Peyer's patch (tissue), 4 donors: ENCODE results near the gene LRRC8C. TPM values are rescaled to one million over a fixed set of nuclear protein-coding genes. Genes with fewer than 3 reads are reported as not detected.

Experiments used
- DNase-seq, 3 donors: peaks; one replicate each; pipeline ENCODE4 v3.0.0-alpha.2; 2017 to 2019
- H3K27ac ChIP-seq, 4 donors: fragments of 200-600 bp; sonication (generic); one replicate each; pipeline ENCODE4 v1.5.1; 2016 to 2019
- H3K27me3 ChIP-seq, 2 donors: fragments of 200-600 bp; sonication (generic); one replicate each; pipeline ENCODE4 v1.5.1; 2019
- H3K36me3 ChIP-seq, 3 donors: fragments of 200-600 bp; sonication (generic); one replicate each; pipeline ENCODE4 v1.5.1; 2016 to 2019
- H3K4me1 ChIP-seq, 4 donors: fragments of 200-600 bp; sonication (generic); one replicate each; pipeline ENCODE4 v1.5.1; 2016 to 2019
- H3K4me3 ChIP-seq, 4 donors: fragments of 200-600 bp; sonication (generic); 1 replicate in 3 of 4; 2 replicates in 1 of 4; pipeline ENCODE4 v1.5.1; 2016 to 2019; ENCODE audit warnings: mild to moderate bottlenecking in 1 of 4
- H3K9me3 ChIP-seq, 4 donors: fragments of 200-600 bp; sonication (generic); one replicate each; pipeline ENCODE4 v1.5.1; 2016 to 2019; ENCODE audit warnings: mild to moderate bottlenecking in 1 of 4
- POLR2A ChIP-seq, 2 donors: fragments of 450-650 bp; IDR thresholded peaks; one replicate each; pipeline ENCODE4 v1.5.1; 2017; ENCODE audit warnings: antibody characterized with exemption in 2 of 2, mild to moderate bottlenecking in 2 of 2, moderate library complexity in 2 of 2
- total RNA-seq, 4 donors: library from RNA; depleted of rRNA; stranded (reverse); fragments of >200 nt; gene quantifications; one replicate each; pipeline ENCODE4 v1.1.0, GENCODE V29; 2016
- TF ChIP-seq, protein P1 (sequence below), 6 experiments: fragments of 450-650 bp in 4 of 6; fragments of 200-600 bp in 2 of 6; sonication (generic) in 1 of 6; IDR thresholded peaks; one replicate each; pipeline ENCODE4 v1.5.1; 2017 to 2019; ENCODE audit warnings: antibody characterized with exemption in 6 of 6, mild to moderate bottlenecking in 3 of 6, moderate library complexity in 1 of 6

The LRRC8C gene
- total RNA-seq, 4 donors from 2014 or later = 2.5 to 9.9 (median 4.0) TPM

DNA sequence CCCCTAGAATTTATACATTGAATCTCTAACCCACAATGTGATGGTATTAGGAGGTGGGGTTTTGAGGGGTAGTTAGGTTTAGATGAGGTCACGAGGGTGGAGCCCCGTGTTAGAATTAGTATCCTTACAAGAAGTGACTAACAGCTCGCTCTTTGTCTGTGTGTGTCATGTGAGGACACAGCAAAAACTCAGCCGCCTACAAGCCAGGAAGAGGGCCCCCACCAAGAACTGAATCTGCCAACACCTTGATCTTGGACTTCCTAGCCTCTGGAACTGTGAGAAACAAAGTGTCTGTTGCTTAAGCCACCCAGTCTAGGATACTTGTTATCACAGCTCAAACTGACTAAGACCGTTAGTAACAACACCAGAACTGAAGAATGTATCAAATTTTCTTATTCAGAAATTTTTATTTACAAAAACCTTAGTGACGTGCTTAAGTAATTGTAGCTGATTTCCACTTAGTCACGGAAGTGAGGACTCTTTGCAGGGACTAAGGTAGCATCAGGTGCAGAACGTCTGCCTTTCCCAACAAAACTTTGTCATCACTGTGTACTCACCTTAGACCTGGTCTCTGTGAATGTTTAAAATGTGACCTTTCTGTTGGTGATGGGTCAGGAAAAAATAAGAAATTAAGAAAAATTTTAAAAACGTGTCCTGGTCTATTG lies 24.5 kb upstream of the LRRC8C start:
- no peaks in the 10 kb centered on the region for H3K27me3 ChIP-seq
- peaks cover 0 to 9% (median 2%) of the 10 kb centered on the region in 4 donors for H3K4me1 ChIP-seq
- H3K27ac ChIP-seq = peak overlapping the region in 2 of 4 donors; percentile 24 to 70
- H3K4me3 ChIP-seq = no peak overlapping the region
- TF ChIP-seq, protein P1, sequence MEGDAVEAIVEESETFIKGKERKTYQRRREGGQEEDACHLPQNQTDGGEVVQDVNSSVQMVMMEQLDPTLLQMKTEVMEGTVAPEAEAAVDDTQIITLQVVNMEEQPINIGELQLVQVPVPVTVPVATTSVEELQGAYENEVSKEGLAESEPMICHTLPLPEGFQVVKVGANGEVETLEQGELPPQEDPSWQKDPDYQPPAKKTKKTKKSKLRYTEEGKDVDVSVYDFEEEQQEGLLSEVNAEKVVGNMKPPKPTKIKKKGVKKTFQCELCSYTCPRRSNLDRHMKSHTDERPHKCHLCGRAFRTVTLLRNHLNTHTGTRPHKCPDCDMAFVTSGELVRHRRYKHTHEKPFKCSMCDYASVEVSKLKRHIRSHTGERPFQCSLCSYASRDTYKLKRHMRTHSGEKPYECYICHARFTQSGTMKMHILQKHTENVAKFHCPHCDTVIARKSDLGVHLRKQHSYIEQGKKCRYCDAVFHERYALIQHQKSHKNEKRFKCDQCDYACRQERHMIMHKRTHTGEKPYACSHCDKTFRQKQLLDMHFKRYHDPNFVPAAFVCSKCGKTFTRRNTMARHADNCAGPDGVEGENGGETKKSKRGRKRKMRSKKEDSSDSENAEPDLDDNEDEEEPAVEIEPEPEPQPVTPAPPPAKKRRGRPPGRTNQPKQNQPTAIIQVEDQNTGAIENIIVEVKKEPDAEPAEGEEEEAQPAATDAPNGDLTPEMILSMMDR (IDR thresholded peaks at IDR 0.05) = no peak
- no peak for TF ChIP-seq POLR2A (IDR thresholded peaks at IDR 0.05)
- H3K36me3 ChIP-seq = no peaks in the 10 kb centered on the region
- peak in 1 of 3 donors; percentile 30 for DNase-seq
- no peaks in the 10 kb centered on the region for H3K9me3 ChIP-seq

GRCh38 chr1:89608984-89609725 lies 23.8 kb upstream of the LRRC8C start:
- Histone ChIP-seq H3K36me3 (no peaks in the 10 kb centered on the region), H3K9me3 (no peaks in the 10 kb centered on the region), H3K27me3 (no peaks in the 10 kb centered on the region), H3K4me3 (no peak overlapping the region), H3K4me1 (peaks cover 0 to 9% (median 2%) of the 10 kb centered on the region in 4 donors), H3K27ac (peak overlapping the region in 2 of 4 donors; percentile 24 to 70)
- TF ChIP-seq, protein P1 (IDR thresholded peaks at IDR 0.05) = no peak
- no peak for TF ChIP-seq POLR2A (IDR thresholded peaks at IDR 0.05)
- peak in 2 of 3 donors; percentile 44 to 62 for DNase-seq

DNA sequence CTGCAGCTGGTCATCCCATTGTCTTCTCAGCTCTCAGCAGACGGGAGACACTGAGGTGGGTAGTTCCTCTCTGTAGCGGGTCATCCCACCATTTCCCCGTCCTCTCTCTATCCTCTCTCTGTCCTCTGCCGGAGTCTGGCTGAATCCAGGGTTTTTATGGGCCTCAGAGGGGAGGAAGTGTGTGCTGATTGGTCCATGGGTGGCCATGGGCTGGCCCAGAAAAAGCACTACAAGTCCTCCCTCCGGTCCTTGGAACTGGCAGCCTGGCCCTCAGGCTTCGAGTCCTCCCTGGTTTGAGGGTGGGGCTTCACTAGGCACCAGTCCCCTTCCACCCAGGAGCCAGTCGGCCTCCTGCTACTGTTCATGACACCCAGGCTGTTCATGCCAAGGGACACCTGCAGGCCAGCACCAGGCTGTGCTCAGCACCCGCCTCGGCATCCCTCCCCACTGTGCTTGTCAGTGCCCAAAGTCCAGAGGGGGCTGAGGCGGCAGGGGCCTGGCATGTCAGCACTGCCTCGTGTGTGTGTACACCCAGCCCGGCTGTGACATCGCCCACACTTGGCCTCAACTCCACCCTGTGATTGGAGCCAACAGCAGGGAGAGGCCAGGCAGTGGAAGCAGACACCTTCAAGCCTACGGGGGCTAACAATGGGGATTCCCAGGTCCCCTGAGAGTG lies 23.0 kb upstream of the LRRC8C start:
- Histone ChIP-seq H3K9me3 (no peaks in the 10 kb centered on the region), H3K36me3 (no peaks in the 10 kb centered on the region), H3K4me1 (peaks cover 0 to 9% (median 2%) of the 10 kb centered on the region in 4 donors), H3K27ac (peak overlapping the region in 1 of 4 donors; percentile 70), H3K27me3 (no peaks in the 10 kb centered on the region), H3K4me3 (no peak overlapping the region)
- DNase-seq = peak in 1 of 3 donors; percentile 21
- TF ChIP-seq, protein P1 (IDR thresholded peaks at IDR 0.05) = no peak
- no peak for TF ChIP-seq POLR2A (IDR thresholded peaks at IDR 0.05)

DNA sequence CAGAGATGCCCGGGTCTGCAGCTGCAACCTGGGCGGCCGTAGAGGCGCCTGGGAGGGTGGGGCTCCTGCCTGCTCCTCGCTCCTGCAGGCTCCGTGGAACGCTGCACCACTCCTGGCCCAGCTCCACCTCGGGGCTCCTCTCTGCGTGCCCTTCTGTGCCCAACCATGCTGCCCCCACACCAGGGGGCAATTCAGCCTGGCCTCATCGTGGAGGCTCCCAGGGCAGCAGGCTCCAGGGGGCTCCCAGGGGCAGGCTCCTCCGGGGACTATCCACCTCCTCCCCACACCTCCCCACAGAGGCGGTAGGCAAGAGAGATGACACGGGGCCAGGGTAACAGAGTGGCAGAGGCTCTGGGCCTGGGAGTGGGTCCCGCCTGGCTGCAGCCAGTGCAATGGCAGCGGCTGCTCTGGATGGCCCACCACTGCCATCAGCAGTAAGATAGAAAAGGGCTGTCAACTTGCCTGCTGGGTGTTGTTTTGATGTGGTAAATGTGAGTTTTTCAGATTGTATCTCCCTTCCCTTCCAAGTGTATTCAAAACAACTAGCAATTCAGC lies 22.4 kb upstream of the LRRC8C start:
- no peaks in the 10 kb centered on the region for H3K27me3 ChIP-seq
- H3K9me3 ChIP-seq = no peaks in the 10 kb centered on the region
- no peak overlapping the region for H3K4me3 ChIP-seq
- no peak for TF ChIP-seq POLR2A (IDR thresholded peaks at IDR 0.05)
- TF ChIP-seq, protein P1 (IDR thresholded peaks at IDR 0.05) = no peak
- no peaks in the 10 kb centered on the region for H3K36me3 ChIP-seq
- peak overlapping the region in 1 of 4 donors; percentile 70 for H3K27ac ChIP-seq
- peak in 1 of 3 donors; percentile 22 for DNase-seq
- peaks cover 0 to 9% (median 2%) of the 10 kb centered on the region in 4 donors for H3K4me1 ChIP-seq

GRCh38 chr1:89611721-89612120 lies 21.2 kb upstream of the LRRC8C start:
- no peak for DNase-seq

More at GRCh38 chr1:89611721-89612120, 21.2 kb upstream of the LRRC8C start:
- TF ChIP-seq, protein P1 (IDR thresholded peaks at IDR 0.05) = no peak
- no peak for TF ChIP-seq POLR2A (IDR thresholded peaks at IDR 0.05)
- Histone ChIP-seq H3K9me3 (no peaks in the 10 kb centered on the region), H3K27ac (no peak overlapping the region), H3K4me3 (no peak overlapping the region), H3K27me3 (no peaks in the 10 kb centered on the region), H3K36me3 (no peaks in the 10 kb centered on the region), H3K4me1 (peaks cover 0 to 9% (median under 1%) of the 10 kb centered on the region in 4 donors)
